NCI-H526 treated with DMSO at 0.1 percent for 48 hours (cell line): Measurements from ENCODE around the gene SEMA4C.

Experiments used
- DNase-seq: peaks from one replicate; lab custom pipeline; 2025; lab: John Stamatoyannopoulos, UW

SEMA4C gene

DNA sequence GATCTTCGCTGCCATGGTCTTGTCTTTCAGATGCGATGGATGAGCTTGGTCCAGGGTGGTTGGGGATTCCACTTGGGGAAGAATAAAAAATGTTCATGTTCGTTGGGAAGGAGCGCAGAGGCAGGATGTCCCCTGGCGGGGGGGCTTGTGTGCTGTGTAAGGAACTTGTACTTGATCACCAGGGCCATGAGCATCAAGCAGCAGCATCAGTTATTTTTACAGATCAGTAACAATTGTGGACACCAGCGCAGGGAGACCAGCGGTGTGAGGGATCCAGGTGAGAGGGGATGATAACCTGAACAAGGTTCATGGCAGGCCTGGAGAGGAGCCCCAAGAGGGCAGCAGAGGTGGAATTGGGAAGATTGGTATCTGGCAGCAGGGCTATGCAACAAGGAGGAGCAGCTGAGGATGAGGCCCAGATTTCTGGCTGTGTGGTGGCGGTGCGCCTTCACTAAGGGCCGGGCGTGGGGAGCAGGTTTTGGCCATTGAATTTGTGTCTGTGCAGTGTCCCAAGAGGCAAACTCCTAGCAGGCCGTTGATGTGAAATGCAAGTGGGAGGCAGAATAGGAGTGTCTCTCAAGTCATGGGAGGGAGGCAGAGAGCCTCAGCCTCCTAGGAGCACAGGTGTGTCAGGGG is 49.9 kb downstream of the SEMA4C start:
- DNase-seq: no peak

DNA sequence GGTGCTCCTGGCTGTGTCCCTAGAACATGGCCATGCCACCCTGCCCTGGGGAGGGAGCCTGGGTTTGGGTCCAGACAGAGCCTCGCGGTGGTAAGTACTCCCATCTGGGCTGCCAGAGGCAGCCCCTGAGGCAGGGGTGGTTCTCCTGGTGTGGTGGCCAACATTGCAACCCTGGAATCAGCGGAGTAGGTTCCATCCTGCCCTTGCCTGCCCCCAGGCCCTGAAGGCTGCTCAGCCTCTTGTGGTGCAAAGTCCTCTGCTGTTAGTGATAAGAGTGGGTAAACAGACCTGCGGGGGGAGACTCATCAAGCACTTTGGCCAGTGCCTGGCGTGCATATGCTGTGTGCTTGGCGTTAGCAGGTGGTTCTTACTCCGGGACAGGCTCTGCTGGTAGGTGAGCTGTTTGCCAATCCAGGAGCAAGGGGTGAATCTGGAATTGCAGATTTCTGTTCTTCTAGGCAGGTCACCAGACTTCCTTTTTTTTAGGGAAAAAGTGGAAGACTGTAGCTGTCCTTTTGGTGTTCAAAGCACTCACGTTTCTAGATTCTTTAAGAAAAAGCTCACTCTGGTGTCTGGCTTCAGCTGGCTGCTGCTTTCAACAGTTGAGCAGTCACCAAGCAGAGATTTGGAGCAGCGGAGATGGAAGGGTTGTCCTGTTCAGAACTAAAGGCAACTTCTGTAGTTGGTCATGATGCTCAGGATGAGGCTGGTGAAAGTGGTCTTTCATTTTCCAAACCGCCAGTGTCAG is 50.6 kb downstream of the SEMA4C start:
- DNase-seq: peak; percentile 57

DNA sequence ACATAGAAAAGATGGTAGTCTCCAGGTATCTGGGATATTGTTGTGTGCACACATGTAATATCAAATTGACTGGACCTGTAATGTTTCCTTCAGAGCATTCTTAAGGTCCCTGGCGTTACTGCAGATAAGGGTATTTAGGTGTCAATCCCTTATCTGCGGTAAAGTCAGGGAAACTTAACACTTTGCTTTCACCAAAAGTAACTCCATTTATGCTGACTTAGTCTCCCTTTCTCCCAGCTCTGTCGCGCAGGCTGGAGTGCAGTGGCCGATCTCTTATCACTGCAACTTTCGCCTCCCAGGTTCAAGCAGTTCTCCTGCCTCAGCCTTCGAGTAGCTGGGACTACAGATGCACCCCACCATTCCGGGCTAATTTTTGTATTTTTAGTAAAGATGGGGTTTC is 52.0 kb downstream of the SEMA4C start:
- DNase-seq: no peak

DNA sequence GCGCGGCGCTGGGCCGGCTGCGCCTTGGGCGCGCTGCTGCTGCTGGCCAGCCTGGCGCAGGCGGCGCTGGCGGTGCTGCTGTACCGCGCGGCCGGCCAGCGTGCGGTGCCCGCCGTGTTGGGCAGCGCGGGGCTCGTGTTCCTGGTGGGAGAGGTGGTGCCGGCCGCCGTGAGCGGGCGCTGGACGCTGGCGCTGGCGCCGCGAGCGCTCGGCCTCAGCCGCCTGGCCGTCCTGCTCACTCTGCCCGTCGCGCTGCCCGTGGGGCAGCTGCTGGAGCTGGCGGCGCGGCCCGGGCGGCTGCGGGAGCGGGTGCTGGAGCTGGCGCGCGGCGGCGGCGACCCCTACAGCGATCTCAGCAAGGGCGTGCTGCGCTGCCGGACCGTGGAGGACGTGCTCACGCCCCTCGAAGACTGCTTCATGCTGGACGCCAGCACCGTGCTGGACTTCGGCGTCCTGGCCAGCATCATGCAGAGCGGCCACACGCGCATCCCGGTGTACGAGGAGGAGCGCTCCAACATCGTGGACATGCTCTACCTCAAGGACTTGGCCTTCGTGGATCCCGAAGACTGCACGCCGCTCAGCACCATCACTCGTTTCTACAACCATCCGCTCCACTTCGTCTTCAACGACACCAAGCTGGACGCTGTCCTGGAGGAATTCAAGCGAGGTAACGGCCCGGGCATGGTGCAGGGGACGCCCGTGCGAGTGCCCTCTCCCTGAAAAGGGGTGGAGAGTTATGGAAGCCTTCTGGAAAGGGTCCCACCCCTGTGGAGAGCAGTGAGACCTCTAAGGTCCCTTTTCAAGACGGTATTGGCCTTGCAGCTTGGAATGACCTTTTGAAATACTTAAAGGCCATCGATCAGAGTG is 52.8 kb downstream of the SEMA4C start:
- DNase-seq: peak; percentile 18

DNA sequence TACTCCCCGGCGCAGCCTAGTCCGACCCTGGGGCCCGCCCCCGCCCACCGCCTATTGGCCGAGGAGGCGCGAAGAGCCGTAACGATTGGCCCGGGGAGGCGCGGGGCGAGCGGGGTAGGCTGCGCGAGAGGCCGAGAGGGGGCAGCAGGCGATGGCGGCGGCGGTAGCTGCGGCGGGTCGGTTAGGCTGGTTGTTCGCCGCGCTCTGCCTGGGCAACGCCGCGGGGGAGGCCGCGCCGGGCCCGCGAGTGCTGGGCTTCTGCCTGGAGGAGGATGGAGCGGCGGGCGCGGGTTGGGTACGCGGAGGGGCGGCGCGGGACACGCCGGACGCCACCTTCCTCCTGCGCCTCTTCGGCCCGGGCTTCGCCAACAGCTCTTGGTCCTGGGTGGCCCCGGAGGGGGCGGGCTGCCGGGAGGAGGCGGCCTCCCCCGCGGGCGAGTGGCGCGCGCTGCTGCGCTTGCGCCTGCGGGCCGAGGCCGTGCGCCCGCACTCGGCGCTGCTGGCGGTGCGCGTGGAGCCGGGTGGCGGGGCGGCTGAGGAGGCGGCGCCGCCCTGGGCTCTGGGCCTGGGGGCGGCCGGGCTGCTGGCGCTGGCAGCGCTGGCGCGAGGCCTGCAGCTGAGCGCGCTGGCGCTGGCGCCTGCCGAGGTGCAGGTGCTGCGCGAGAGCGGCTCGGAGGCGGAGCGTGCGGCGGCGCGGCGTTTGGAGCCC is 53.6 kb downstream of the SEMA4C start, which contains the start of gene CNNM3:
CNNM3 (plus strand) TSS at position 142 of the 709 bp plus-strand sequence; CDS start at position 152, 10 bp downstream.
- DNase-seq: peak; percentile 84

DNA sequence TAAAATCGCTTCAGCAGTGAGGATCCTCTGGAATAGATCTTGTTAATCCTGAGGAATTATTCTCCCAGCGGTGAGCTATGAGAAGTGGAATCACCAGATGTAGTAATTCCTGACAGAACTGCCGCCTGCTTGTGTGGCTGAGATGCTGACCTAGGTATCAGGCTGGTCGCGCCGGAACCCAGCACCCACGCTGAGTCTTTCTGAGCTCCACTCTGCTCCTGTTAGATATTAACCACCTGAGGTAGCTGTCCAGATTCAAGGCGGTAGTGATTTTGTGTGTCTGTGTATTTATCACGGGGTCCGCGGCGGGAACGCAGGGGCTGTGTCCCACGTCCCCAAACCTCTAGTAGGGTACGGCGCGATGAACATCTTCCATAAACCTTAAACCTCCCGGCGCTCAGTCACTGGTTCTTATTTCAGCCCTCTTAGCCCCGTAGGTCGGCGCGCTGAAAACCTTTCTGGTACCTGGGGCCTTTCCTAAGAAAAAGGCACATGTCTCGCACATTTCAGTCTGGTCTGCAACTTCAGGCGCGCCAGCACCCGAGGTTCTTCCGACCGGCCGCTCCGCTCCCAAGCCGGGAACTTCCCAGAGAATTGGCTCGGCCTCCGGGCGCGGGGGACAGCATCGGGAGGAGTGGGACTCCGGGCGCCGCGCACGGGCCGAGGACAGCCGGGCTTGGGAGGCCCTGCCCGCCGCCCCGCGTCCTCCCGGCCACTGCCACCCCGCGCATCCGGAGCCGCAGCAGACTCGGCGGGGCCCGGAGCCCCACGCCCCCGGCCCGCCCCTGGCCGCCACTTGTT is 54.4 kb downstream of the SEMA4C start:
- peak; percentile 45 for DNase-seq

DNA sequence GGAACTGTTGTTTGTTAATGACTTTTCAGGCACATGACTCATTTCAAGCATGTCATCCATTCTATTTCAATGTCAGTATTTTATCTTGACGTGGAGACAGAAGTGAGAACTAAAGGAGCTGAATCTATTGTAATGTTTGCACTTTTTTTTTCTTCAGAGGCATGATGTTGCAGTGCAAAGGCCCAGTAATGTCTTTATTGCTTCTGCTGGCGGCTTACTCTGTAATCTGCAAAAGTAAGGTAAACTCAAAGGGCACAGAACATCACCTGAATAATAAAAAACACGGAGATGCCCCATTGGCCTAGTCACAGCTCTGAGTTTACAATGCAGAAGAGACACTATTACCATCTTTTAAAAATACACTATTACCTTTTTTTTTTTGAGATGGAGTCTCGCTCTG is 56.2 kb downstream of the SEMA4C start:
- DNase-seq: no peak

GRCh38 chr2:96811917-96812316 is 58.0 kb downstream of the SEMA4C start:
- DNase-seq: no peak

- no peak for DNase-seq
These were observed 59.1 kb downstream of the SEMA4C start for GRCh38 chr2:96810783-96811192.

GRCh38 chr2:96809951-96810782 is 59.7 kb downstream of the SEMA4C start:
- DNase-seq: no peak
